Erythroblast (primary cell): ENCODE results near the gene LONRF2.

Experiments
- GATA1 ChIP-seq: IDR thresholded peaks from 2 replicates; pipeline ENCODE4 v1.6.1; 2011; ENCODE audit warnings: low read depth, mild to moderate bottlenecking, control low read depth, low read length, moderate library complexity
- POLR2A ChIP-seq: IDR thresholded peaks from 2 replicates; pipeline ENCODE4 v1.6.1; 2011; ENCODE audit warnings: mild to moderate bottlenecking, low read length

GRCh38 chr2:100272841-100273329 is 49.4 kb downstream of the LONRF2 start:
- no peak for TF ChIP-seq POLR2A
- TF ChIP-seq GATA1: no peak
